Measurements from ENCODE around the gene PKNOX2. TPM values are rescaled to one million over a fixed set of nuclear protein-coding genes. Genes with fewer than 3 reads are reported as not detected.

PKNOX2 gene
- total and polyA plus RNA-seq, 4 donors: 3.1 to 10.6 (median 7.9) TPM

- no peak for DNase-seq
- no peaks in the 10 kb centered on the region for H3K36me3 ChIP-seq (ENCODE audit: control insufficient read depth in 4 of 4, insufficient read depth in 4 of 4, low read length in 4 of 4)
- peaks cover 0 to 14% (median 2%) of the 10 kb centered on the region in 3 donors for H3K27me3 ChIP-seq (ENCODE audit: control insufficient read depth in 3 of 3, insufficient read depth in 3 of 3, low read length in 2 of 3)
- no peak for ATAC-seq (ENCODE audit: insufficient read depth, low FRiP score)
- H3K27ac ChIP-seq (ENCODE audit: low read depth in 1 of 2, low read length in 1 of 2): no peak overlapping the region
- no peaks in the 10 kb centered on the region for H3K9me3 ChIP-seq (ENCODE audit: control insufficient read depth in 4 of 4, insufficient read depth in 3 of 4, low read length in 3 of 4)
- H3K9ac ChIP-seq (ENCODE audit: insufficient read depth in 1 of 2, low read length in 2 of 2): no peak overlapping the region
- no peak overlapping the region for H3K4me3 ChIP-seq
- no peaks in the 10 kb centered on the region for H3K4me1 ChIP-seq (ENCODE audit: control insufficient read depth in 5 of 5, insufficient read depth in 5 of 5, low read length in 5 of 5)
- WGBS, 2 donors: 93 to 95% methylated on average over 6 of the region's 6 CpGs
- TF ChIP-seq CTCF (IDR thresholded peaks at IDR 0.05; ENCODE audit: control extremely low read depth, extremely low read depth): no peak
Measured at GRCh38 chr11:125442946-125443345, 278.4 kb downstream of the PKNOX2 start.

GRCh38 chr11:125443767-125444311, 279.3 kb downstream of the PKNOX2 start:
- Histone ChIP-seq H3K4me3 (no peak overlapping the region), H3K27ac (ENCODE audit: low read depth in 1 of 2, low read length in 1 of 2) (no peak overlapping the region), H3K4me1 (ENCODE audit: control insufficient read depth in 5 of 5, insufficient read depth in 5 of 5, low read length in 5 of 5) (no peaks in the 10 kb centered on the region), H3K9me3 (ENCODE audit: control insufficient read depth in 4 of 4, insufficient read depth in 3 of 4, low read length in 3 of 4) (no peaks in the 10 kb centered on the region), H3K9ac (ENCODE audit: insufficient read depth in 1 of 2, low read length in 2 of 2) (no peak overlapping the region), H3K36me3 (ENCODE audit: control insufficient read depth in 4 of 4, insufficient read depth in 4 of 4, low read length in 4 of 4) (no peaks in the 10 kb centered on the region), H3K27me3 (ENCODE audit: control insufficient read depth in 3 of 3, insufficient read depth in 3 of 3, low read length in 2 of 3) (peaks cover 0 to 14% (median 2%) of the 10 kb centered on the region in 3 donors)
- no peak for TF ChIP-seq CTCF (IDR thresholded peaks at IDR 0.05; ENCODE audit: control extremely low read depth, extremely low read depth)
- 49 to 55% methylated on average over 10 of the region's 10 CpGs for WGBS, 2 donors
- no peak for DNase-seq
- no peak for ATAC-seq (ENCODE audit: insufficient read depth, low FRiP score)

GRCh38 chr11:125445731-125446130, 281.2 kb downstream of the PKNOX2 start:
- H3K9me3 ChIP-seq (ENCODE audit: control insufficient read depth in 4 of 4, insufficient read depth in 3 of 4, low read length in 3 of 4): no peaks in the 10 kb centered on the region
- 93 to 94% methylated on average over 12 of the region's 12 CpGs for WGBS, 2 donors
- no peak for TF ChIP-seq CTCF (IDR thresholded peaks at IDR 0.05; ENCODE audit: control extremely low read depth, extremely low read depth)
- no peak for DNase-seq
- H3K4me3 ChIP-seq: no peak overlapping the region
- H3K4me1 ChIP-seq (ENCODE audit: control insufficient read depth in 5 of 5, insufficient read depth in 5 of 5, low read length in 5 of 5): no peaks in the 10 kb centered on the region
- H3K27me3 ChIP-seq (ENCODE audit: control insufficient read depth in 3 of 3, insufficient read depth in 3 of 3, low read length in 2 of 3): peaks cover 0 to 14% (median 2%) of the 10 kb centered on the region in 3 donors
- H3K36me3 ChIP-seq (ENCODE audit: control insufficient read depth in 4 of 4, insufficient read depth in 4 of 4, low read length in 4 of 4): no peaks in the 10 kb centered on the region
- no peak overlapping the region for H3K27ac ChIP-seq (ENCODE audit: low read depth in 1 of 2, low read length in 1 of 2)
- ATAC-seq (ENCODE audit: insufficient read depth, low FRiP score): no peak
- no peak overlapping the region for H3K9ac ChIP-seq (ENCODE audit: insufficient read depth in 1 of 2, low read length in 2 of 2)

GRCh38 chr11:125446279-125446678, 281.7 kb downstream of the PKNOX2 start:
- no peak for ATAC-seq (ENCODE audit: insufficient read depth, low FRiP score)
- Histone ChIP-seq H3K36me3 (ENCODE audit: control insufficient read depth in 4 of 4, insufficient read depth in 4 of 4, low read length in 4 of 4) (no peaks in the 10 kb centered on the region), H3K9me3 (ENCODE audit: control insufficient read depth in 4 of 4, insufficient read depth in 3 of 4, low read length in 3 of 4) (no peaks in the 10 kb centered on the region), H3K9ac (ENCODE audit: insufficient read depth in 1 of 2, low read length in 2 of 2) (no peak overlapping the region), H3K4me1 (ENCODE audit: control insufficient read depth in 5 of 5, insufficient read depth in 5 of 5, low read length in 5 of 5) (peaks cover 0 to 3% (median 1%) of the 10 kb centered on the region in 5 donors), H3K27ac (ENCODE audit: low read depth in 1 of 2, low read length in 1 of 2) (no peak overlapping the region), H3K4me3 (no peak overlapping the region), H3K27me3 (ENCODE audit: control insufficient read depth in 3 of 3, insufficient read depth in 3 of 3, low read length in 2 of 3) (peaks cover 0 to 10% (median 2%) of the 10 kb centered on the region in 3 donors)
- DNase-seq: no peak
- no peak for TF ChIP-seq CTCF (IDR thresholded peaks at IDR 0.05; ENCODE audit: control extremely low read depth, extremely low read depth)
- WGBS, 2 donors: 81 to 91% methylated on average over 7 of the region's 7 CpGs

Data from lung (tissue), 12 donors.